Endometrium (tissue), 2 donors: ENCODE results near the gene BRD8.
"Not testable (repeated sequence)": the region's sequence is repeated elsewhere in the genome, so short reads cannot be mapped to it uniquely, and the experiment has no call there.

ENCODE experiments used
- FAIRE-seq: peaks from 2 replicates; lab custom pipeline; 2012; peaks lifted over from hg19 to GRCh38; lab: Jason Lieb, UNC
- donor health status: control.
- donor health status: control.

The BRD8 gene

GRCh38 chr5:138178516-138179276, at the start of gene BRD8, which contains the start of gene KIF20A:
TSS of gene BRD8 (minus strand) at chr5:138178630. CDS start at chr5:138178614, 16 bp downstream.
TSS of gene KIF20A (plus strand) at chr5:138179112. CDS start at chr5:138179681, 569 bp downstream.
- FAIRE-seq, result peak; percentile 68

- FAIRE-seq, result no peak
Observed at GRCh38 chr5:138226910-138227309, 48.5 kb upstream of the BRD8 start.

- no peak for FAIRE-seq
Observed at GRCh38 chr5:138224712-138225111, 46.3 kb upstream of the BRD8 start.

GRCh38 chr5:138223532-138223931, 45.1 kb upstream of the BRD8 start:
- FAIRE-seq, result no peak

- no peak for FAIRE-seq
Observed at GRCh38 chr5:138216799-138217198, 38.4 kb upstream of the BRD8 start.

- FAIRE-seq, result peak; percentile 99
Observed at GRCh38 chr5:138213161-138214029, 35.0 kb upstream of the BRD8 start, which contains the start of gene CDC23. TSS of gene CDC23 (minus strand) at chr5:138213323. CDS start at chr5:138213312, 11 bp downstream.

GRCh38 chr5:138212828-138213160, 34.4 kb upstream of the BRD8 start:
- no peak for FAIRE-seq

- FAIRE-seq, result no peak
Observed at GRCh38 chr5:138210985-138211384, 32.6 kb upstream of the BRD8 start.

GRCh38 chr5:138193859-138194258, 15.4 kb upstream of the BRD8 start:
- FAIRE-seq, result not testable (repeated sequence)

GRCh38 chr5:138192826-138193225, 14.4 kb upstream of the BRD8 start:
- no peak for FAIRE-seq

GRCh38 chr5:138188626-138189025, 10.2 kb upstream of the BRD8 start:
- FAIRE-seq, result no peak

GRCh38 chr5:138186002-138186447, 7.6 kb upstream of the BRD8 start:
- no peak for FAIRE-seq

- FAIRE-seq, result no peak
Observed at GRCh38 chr5:138182808-138183207, 4.4 kb upstream of the BRD8 start.

- no peak for FAIRE-seq
Observed at GRCh38 chr5:138180841-138181240, 2.4 kb upstream of the BRD8 start.

GRCh38 chr5:138180183-138180782, 1.9 kb upstream of the BRD8 start:
- no peak for FAIRE-seq

- no peak for FAIRE-seq
Observed at GRCh38 chr5:138179277-138179857, 937 bp upstream of the BRD8 start.

- FAIRE-seq, result no peak
Observed at GRCh38 chr5:138177941-138178515, 402 bp downstream of the BRD8 start.

- FAIRE-seq, result no peak
Observed at GRCh38 chr5:138170299-138170698, 8.1 kb downstream of the BRD8 start.

- no peak for FAIRE-seq
Observed at GRCh38 chr5:138169124-138169523, 9.3 kb downstream of the BRD8 start.

GRCh38 chr5:138163721-138164120, 14.7 kb downstream of the BRD8 start:
- FAIRE-seq, result no peak

GRCh38 chr5:138160706-138161105, 17.7 kb downstream of the BRD8 start:
- FAIRE-seq, result no peak

GRCh38 chr5:138159666-138160065, 18.8 kb downstream of the BRD8 start:
- no peak for FAIRE-seq
